Astrocyte of the cerebellum (primary cell): ENCODE results near the gene CRIP1.

Source experiments
- DNase-seq: peaks from one replicate; pipeline ENCODE4 v3.0.0-alpha.2; 2011; ENCODE audit warnings: low read depth
- H3K4me3 ChIP-seq: 2 replicates; pipeline ENCODE4 v1.5.1; 2011; ENCODE audit warnings: mild to moderate bottlenecking, low read depth, low read length, moderate library complexity
- in situ Hi-C: cut with HindIII; loops from 2 replicates; pipeline ENCODE4 v1.10.0; 2017; ENCODE audit warnings: low sequenced_read_pairs
- TF ChIP-seq, protein P1 (sequence below): IDR thresholded peaks from 2 replicates; pipeline ENCODE4 v1.5.1; 2012; ENCODE audit warnings: low read length, low read depth, moderate library complexity, mild to moderate bottlenecking; ENCODE audit errors: missing control alignments

The CRIP1 gene

DNA sequence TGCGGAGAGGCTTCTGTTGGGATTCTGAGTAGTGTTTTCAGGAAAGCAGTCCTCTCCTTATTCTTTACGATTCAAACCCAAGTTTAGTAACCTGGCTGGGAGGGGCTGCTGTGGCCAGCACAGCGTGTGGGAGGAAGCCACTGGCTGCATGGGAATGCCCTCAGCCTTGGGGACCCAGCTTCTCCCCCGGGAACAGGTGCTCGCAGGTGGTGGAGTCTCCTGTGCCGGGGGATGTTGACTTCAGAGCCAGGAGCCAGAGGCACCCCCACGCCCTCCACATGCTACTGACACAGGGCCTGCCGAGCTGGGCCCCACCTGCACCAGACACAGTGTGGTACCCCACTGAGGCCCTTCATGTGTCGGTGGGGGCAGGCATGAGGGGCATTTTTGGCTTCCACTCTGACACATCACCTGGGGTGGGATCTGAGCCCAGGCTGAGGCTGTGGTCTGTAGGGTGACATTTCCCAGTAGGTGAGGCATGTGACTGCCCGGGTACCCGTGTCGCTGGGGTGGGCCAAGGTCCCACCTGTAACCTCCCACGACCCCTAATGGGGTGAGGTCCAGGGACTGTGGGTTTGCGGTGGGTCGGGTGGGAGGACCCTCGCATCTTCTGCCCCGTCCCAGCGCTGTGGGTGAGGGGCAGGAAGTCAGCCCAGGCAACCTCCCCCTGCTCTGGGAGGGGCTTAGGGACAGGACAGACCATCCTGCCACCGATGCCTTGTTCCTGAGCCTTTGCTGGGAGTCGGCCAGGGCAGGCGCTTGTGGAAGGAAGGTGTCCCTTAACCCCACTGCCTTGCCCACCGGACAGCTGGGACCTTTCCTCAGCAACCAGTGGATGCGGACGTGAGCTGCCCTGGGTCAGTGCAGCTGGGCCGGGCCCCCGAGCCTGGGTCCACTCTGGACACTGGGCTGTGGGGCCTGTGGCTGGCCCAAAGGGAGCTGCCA, 40.5 kb upstream of the CRIP1 start:
- H3K4me3 ChIP-seq, result no peak overlapping the region
- DNase-seq, result no peak
- in situ Hi-C loops, result no loop called here
- TF ChIP-seq, protein P1, sequence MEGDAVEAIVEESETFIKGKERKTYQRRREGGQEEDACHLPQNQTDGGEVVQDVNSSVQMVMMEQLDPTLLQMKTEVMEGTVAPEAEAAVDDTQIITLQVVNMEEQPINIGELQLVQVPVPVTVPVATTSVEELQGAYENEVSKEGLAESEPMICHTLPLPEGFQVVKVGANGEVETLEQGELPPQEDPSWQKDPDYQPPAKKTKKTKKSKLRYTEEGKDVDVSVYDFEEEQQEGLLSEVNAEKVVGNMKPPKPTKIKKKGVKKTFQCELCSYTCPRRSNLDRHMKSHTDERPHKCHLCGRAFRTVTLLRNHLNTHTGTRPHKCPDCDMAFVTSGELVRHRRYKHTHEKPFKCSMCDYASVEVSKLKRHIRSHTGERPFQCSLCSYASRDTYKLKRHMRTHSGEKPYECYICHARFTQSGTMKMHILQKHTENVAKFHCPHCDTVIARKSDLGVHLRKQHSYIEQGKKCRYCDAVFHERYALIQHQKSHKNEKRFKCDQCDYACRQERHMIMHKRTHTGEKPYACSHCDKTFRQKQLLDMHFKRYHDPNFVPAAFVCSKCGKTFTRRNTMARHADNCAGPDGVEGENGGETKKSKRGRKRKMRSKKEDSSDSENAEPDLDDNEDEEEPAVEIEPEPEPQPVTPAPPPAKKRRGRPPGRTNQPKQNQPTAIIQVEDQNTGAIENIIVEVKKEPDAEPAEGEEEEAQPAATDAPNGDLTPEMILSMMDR, result no peak

DNA sequence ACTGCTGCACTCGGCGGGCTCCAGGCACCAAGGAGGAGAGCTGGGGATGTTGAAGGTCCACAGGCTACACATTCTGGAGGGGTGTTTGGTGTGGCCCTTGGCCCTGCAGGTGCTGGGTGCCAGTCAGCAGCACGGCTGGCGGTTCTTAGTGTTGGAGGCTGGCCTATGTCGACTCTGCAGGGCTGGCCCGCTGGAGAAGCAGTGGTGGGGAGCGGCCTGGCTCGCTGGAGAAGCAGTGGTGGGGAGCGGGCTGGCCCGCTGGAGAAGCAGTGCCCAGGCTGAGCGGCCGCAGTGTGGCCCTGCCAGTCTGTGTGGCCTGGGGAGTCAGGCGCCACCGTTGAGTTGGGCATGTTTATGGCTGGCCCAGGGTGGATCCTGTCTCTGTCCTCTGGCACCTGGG, 39.7 kb upstream of the CRIP1 start:
- TF ChIP-seq, protein P1, result no peak
- in situ Hi-C loops, result no loop called here
- H3K4me3 ChIP-seq, result no peak overlapping the region
- no peak for DNase-seq

DNA sequence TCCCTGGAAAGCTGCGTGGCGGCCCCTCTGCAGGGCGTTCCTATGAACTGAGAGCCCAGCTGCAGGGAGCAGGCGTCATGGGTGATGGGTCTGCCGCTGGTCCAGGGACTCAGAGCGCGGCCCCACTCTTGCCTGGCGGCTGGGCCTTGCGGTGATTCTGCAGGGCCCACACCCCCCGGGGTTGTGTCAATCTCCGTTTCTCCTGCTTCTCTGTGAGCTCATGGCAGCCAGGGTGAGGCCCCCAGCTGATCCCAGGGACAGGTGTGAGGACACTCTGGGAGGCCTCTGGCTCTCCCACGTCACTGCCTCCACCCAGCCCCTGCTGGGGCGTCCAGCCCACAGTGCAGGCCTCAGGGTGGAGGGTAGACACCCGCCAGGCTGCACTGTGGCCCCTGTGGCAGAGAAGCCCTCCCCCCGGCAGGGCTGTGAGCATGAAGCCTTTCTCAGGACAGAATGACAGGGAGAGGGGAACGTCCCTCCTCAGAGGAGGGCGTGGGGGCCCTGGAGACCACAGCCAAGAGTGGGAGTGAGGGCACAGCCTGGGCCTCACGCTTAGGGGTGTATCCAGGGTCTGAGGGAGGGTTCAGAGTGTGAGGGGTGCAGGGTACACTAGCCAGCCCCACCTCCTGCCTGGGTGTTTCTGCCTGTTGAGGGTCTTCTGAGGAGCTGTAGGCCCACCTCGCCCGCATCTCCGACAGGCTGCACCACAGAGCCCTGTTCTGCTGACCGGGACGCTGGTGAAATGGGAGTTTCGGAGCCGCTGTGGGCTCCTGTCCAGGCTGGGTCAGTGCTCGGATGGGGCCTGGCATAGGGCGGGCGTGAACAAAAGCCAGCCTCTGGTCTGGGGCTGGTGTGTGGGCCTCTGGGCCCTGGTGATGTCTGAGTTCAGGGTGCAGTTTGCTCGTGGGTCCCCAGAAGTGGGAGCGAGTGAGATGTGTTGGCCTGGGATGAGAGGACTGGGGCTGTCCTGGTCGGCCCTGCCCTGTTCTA, 38.7 kb upstream of the CRIP1 start:
- in situ Hi-C loops, result no loop called here
- no peak for DNase-seq
- H3K4me3 ChIP-seq, result no peak overlapping the region
- TF ChIP-seq, protein P1, result no peak

DNA sequence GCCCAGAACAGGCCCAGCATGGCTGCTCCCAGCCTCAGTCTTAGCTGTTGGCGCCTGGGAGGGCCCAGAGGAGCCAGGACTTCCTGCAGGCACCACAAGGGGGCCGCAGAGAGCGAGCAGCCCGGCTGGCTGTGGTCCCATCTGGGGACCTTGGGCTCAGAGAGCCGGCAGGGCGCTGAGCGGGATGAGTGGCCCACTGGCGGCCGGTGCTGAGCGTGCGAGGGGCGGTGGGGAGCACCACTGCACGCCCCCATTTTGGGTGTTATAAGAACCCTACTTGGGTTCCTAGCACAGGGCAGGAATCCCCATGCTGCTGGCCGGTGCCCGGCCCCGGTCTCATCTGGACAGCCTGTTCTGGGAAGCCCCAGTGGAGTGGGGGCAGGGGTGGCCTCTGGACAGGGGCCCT, 38.0 kb upstream of the CRIP1 start:
- in situ Hi-C loops, result no loop called here
- no peak for DNase-seq
- no peak overlapping the region for H3K4me3 ChIP-seq
- TF ChIP-seq, protein P1, result peak; percentile 90

DNA sequence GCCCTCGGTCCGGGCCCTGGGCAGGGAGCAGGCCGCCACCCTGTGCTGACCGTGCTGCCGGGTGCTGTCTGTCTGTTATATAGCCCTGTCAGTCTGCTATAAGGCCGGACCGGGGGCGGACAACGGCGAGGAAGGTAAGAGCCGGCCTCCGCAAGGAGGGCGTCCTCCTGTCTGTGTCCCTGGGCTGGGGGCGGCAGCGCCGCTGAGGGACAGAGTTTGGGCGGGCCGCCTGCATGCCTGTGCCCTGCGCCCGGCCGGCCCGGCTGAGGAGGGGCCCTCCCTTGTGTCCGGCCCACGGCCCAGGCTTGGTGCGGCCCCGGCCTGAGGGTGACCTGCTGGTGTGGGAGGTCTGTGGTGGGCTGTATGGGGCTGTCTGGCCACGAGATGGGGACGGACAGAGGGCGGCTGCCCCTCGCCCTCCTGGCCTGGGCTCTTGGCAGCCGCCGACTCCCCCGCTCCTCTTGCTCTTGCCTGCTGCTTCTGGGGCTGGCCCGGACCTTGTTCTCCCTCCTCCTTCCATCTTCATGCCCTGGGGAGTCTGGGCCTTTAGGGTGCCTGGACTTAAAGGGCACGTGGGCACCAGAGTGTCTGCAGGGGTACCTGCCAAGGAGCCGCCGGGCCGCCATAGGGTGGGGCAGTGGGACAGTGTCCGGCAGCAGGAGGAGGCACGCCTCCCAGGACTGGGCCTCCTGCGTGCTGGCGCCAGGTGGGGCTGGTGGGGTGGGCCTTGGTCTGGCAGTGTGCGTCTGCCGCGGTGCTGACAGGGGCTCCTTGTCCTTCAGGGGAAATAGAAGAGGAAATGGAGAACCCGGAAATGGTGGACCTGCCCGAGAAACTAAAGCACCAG, 37.2 kb upstream of the CRIP1 start:
- in situ Hi-C loops, result no loop called here
- TF ChIP-seq, protein P1, result no peak
- H3K4me3 ChIP-seq, result no peak overlapping the region

More for the DNA sequence above, 37.2 kb upstream of the CRIP1 start:
- DNase-seq, result no peak
